Natural killer cell (primary cell): ENCODE data around the gene AP4M1. TPM values are rescaled to one million over a fixed set of nuclear protein-coding genes. Genes with fewer than 3 reads are reported as not detected.

Source experiments
- ATAC-seq, 3 donors: fragments of 150-1000 bp in 2 of 3; fragments of 200-7000 bp in 1 of 3; cut with Tn5 transposase; 1 replicate in 1 of 3; 2 replicates in 2 of 3; pipeline ENCODE4 v1.10.0; 2021; ENCODE audit warnings: mild to moderate bottlenecking in 2 of 3, moderate library complexity in 2 of 3
- DNase-seq, 2 donors: peaks; one replicate each; pipeline versions ENCODE4 v3.0.0 to v3.0.0-alpha.2; 2013 to 2021; ENCODE audit warnings: mixed read lengths in 1 of 2
- H3K27ac ChIP-seq: one replicate; pipeline ENCODE4 v1.5.1; 2013; ENCODE audit warnings: mild to moderate bottlenecking, low read length
- H3K27me3 ChIP-seq: one replicate; pipeline ENCODE4 v1.6.1; 2013; ENCODE audit warnings: low read length; ENCODE audit not compliant: control insufficient read depth, insufficient read depth
- H3K36me3 ChIP-seq: one replicate; pipeline ENCODE4 v1.6.1; 2013; ENCODE audit warnings: low read length; ENCODE audit not compliant: control insufficient read depth, insufficient read depth
- H3K4me1 ChIP-seq: one replicate; pipeline ENCODE4 v1.6.1; 2013; ENCODE audit warnings: low read length; ENCODE audit not compliant: control insufficient read depth, insufficient read depth
- H3K4me3 ChIP-seq: one replicate; pipeline ENCODE4 v1.5.1; 2013; ENCODE audit warnings: low read length
- H3K9me3 ChIP-seq: one replicate; pipeline ENCODE4 v1.6.1; 2013; ENCODE audit warnings: low read length; ENCODE audit not compliant: control insufficient read depth, insufficient read depth
- H3K27ac Mint-ChIP-seq, 2 donors: one replicate each; pipeline ENCODE4 v1.8.0; 2022; ENCODE audit warnings: mild to moderate bottlenecking in 2 of 2, mixed read lengths in 2 of 2, moderate library complexity in 1 of 2
- H3K27me3 Mint-ChIP-seq, 2 donors: one replicate each; pipeline ENCODE4 v1.8.0; 2022; ENCODE audit warnings: low read depth in 2 of 2, mixed read lengths in 2 of 2
- H3K36me3 Mint-ChIP-seq: one replicate; pipeline ENCODE4 v1.8.0; 2022; ENCODE audit warnings: mixed read lengths
- H3K4me1 Mint-ChIP-seq, 2 donors: one replicate each; pipeline ENCODE4 v1.8.0; 2022; ENCODE audit warnings: mixed read lengths in 2 of 2
- H3K4me3 Mint-ChIP-seq: one replicate; pipeline ENCODE4 v1.8.0; 2022; ENCODE audit warnings: mild to moderate bottlenecking, moderate library complexity, mixed read lengths
- H3K9me3 Mint-ChIP-seq, 2 donors: one replicate each; pipeline ENCODE4 v1.8.0; 2022; ENCODE audit warnings: mixed read lengths in 2 of 2
- CTCF ChIP-seq: fragments of 200-600 bp; IDR thresholded peaks from one replicate; pipeline ENCODE4 v1.8.0; 2022; ENCODE audit warnings: antibody characterized with exemption
- WGBS: methylation state at CpG from one replicate; pipeline ENCODE4 v1.1.7; 2013; ENCODE audit warnings: missing lambda C conversion rate; ENCODE audit not compliant: insufficient coverage; 5-methylcytosine and 5-hydroxymethylcytosine counted together
- intact Hi-C: fragments of 100-400 bp; cut with micrococcal nuclease; formaldehyde crosslinking; loops from one replicate; pipeline ENCODE4 v1.14.2; 2022
- total RNA-seq, 4 donors: library from RNA; stranded (reverse); fragments of 120-200 nt in 1 of 4; gene quantifications; one replicate each; pipeline versions ENCODE4 v1.2.3 to v1.2.4, GENCODE V29; 2013 to 2022

AP4M1 gene
- total RNA-seq, 3 donors from 2014 or later (not counting 1 experiment from before 2014, with no cell fraction given): 8.4 to 12.8 (median 12.7) TPM

GRCh38 chr7:100087055-100087750 is 14.2 kb upstream of the AP4M1 start:
- DNase-seq: no peak
- Histone ChIP-seq H3K27me3 (no peaks in the 10 kb centered on the region), H3K4me1 (peaks cover 21% of the 10 kb centered on the region), H3K4me3 (no peak overlapping the region), H3K36me3 (peaks cover 14% of the 10 kb centered on the region), H3K27ac (no peak overlapping the region), H3K9me3 (no peaks in the 10 kb centered on the region)
- no peak for ATAC-seq
- peaks cover 17 to 29% of the 10 kb centered on the region in 2 donors for H3K4me1 Mint-ChIP-seq
- 99% methylated on average over 10 of the region's 10 CpGs for WGBS
- intact Hi-C loops: no loop called here
- H3K9me3 Mint-ChIP-seq: no peaks in the 10 kb centered on the region
- H3K27ac Mint-ChIP-seq: peak overlapping the region; percentile 79 to 88
- no peak for TF ChIP-seq CTCF
- H3K27me3 Mint-ChIP-seq: no peaks in the 10 kb centered on the region
- H3K36me3 Mint-ChIP-seq: peaks cover 5% of the 10 kb centered on the region
- H3K4me3 Mint-ChIP-seq: peak overlapping the region; percentile 70

GRCh38 chr7:100088095-100088620 is 13.3 kb upstream of the AP4M1 start:
- Histone ChIP-seq H3K36me3 (peaks cover 23% of the 10 kb centered on the region), H3K27me3 (no peaks in the 10 kb centered on the region), H3K9me3 (no peaks in the 10 kb centered on the region), H3K27ac (peak overlapping the region; percentile 84), H3K4me1 (peaks cover 14% of the 10 kb centered on the region), H3K4me3 (peak overlapping the region; percentile 95)
- peak in 2 of 3 donors; percentile 4 to 15 for ATAC-seq
- no peak for TF ChIP-seq CTCF
- Mint-ChIP-seq H3K9me3 (no peaks in the 10 kb centered on the region), H3K4me1 (peaks cover 9 to 23% of the 10 kb centered on the region in 2 donors), H3K4me3 (peak overlapping the region; percentile 86), H3K27me3 (no peaks in the 10 kb centered on the region), H3K27ac (peak overlapping the region; percentile 79 to 88), H3K36me3 (peaks cover 8% of the 10 kb centered on the region)
- no peak for DNase-seq
- intact Hi-C loops: no loop called here
- WGBS: 89% methylated on average over 9 of the region's 11 CpGs

- Histone ChIP-seq H3K36me3 (peaks cover 30% of the 10 kb centered on the region), H3K27me3 (no peaks in the 10 kb centered on the region), H3K27ac (peak within 1 kb of the TSS; percentile 84), H3K4me1 (peaks cover 14% of the 10 kb centered on the region), H3K4me3 (peak within 1 kb of the TSS; percentile 95), H3K9me3 (no peaks in the 10 kb centered on the region)
- DNase-seq (peak; percentile 89 to 91), ATAC-seq (peak; percentile 78 to 91 (median 89))
- no peaks in the 10 kb centered on the region for H3K27me3 Mint-ChIP-seq
- WGBS: under 1% methylated on average over 68 of the region's 68 CpGs
- peak within 1 kb of the TSS; percentile 79 to 88 for H3K27ac Mint-ChIP-seq
- peak within 1 kb of the TSS; percentile 86 for H3K4me3 Mint-ChIP-seq
- intact Hi-C loops: no loop called here
- H3K9me3 Mint-ChIP-seq: no peaks in the 10 kb centered on the region
- peaks cover 8% of the 10 kb centered on the region for H3K36me3 Mint-ChIP-seq
- H3K4me1 Mint-ChIP-seq: peaks cover 9 to 28% of the 10 kb centered on the region in 2 donors
- no peak for TF ChIP-seq CTCF
These were observed 12.6 kb upstream of the AP4M1 start, which contains the start of gene COPS6 for GRCh38 chr7:100088621-100089457. TSS of gene COPS6 (plus strand) at chr7:100088969. CDS start at chr7:100088991, 22 bp downstream.
